HFFc6 (cell line): Measurements from ENCODE around the gene SEC14L6. TPM values are rescaled to one million over a fixed set of nuclear protein-coding genes. Genes with fewer than 3 reads are reported as not detected.

Experiments used
- DNase-seq: peaks from one replicate; pipeline ENCODE4 v3.0.0-alpha.2; 2018
- H3K27ac Mint-ChIP-seq: 2 replicates; pipeline ENCODE4 v1.8.0; 2020; ENCODE audit warnings: mild to moderate bottlenecking, mixed read lengths
- H3K27me3 Mint-ChIP-seq: 2 replicates; pipeline ENCODE4 v1.8.0; 2021; ENCODE audit warnings: mild to moderate bottlenecking, moderate library complexity, mixed read lengths; ENCODE audit not compliant: insufficient read depth
- H3K36me3 Mint-ChIP-seq: 2 replicates; pipeline ENCODE4 v1.8.0; 2021; ENCODE audit warnings: low read depth, mixed read lengths
- H3K4me1 Mint-ChIP-seq: 2 replicates; pipeline ENCODE4 v1.8.0; 2020; ENCODE audit warnings: low read depth, mixed read lengths
- H3K4me3 Mint-ChIP-seq: 2 replicates; pipeline ENCODE4 v1.8.0; 2020; ENCODE audit warnings: mild to moderate bottlenecking, moderate library complexity, mixed read lengths
- H3K9me3 Mint-ChIP-seq: 2 replicates; pipeline ENCODE4 v1.8.0; 2020; ENCODE audit warnings: mild to moderate bottlenecking, mixed read lengths
- total RNA-seq, 6 experiments: library from RNA; stranded (reverse); fragmentation: NEBNext Ultra II Directional; extraction: Animal tissue kit (Norgen Biotek cat#: 25700); gene quantifications; 2 replicates in 1 of 6; 3 replicates in 5 of 6; pipeline ENCODE4 v1.2.3, GENCODE V29; 2021
- TF ChIP-seq, protein P1 (sequence below): fragments of 200-600 bp; sonication (generic); IDR thresholded peaks from 2 replicates; pipeline ENCODE4 v1.5.0; 2021; ENCODE audit warnings: antibody characterized with exemption, mild to moderate bottlenecking

The SEC14L6 gene
- total RNA-seq, 6 experiments from 2014 or later: not detected

GRCh38 chr22:30481711-30482110 lies 64.8 kb downstream of the SEC14L6 start:
- peak; percentile 29 for DNase-seq
- no peaks in the 10 kb centered on the region for H3K36me3 Mint-ChIP-seq
- TF ChIP-seq, protein P1, sequence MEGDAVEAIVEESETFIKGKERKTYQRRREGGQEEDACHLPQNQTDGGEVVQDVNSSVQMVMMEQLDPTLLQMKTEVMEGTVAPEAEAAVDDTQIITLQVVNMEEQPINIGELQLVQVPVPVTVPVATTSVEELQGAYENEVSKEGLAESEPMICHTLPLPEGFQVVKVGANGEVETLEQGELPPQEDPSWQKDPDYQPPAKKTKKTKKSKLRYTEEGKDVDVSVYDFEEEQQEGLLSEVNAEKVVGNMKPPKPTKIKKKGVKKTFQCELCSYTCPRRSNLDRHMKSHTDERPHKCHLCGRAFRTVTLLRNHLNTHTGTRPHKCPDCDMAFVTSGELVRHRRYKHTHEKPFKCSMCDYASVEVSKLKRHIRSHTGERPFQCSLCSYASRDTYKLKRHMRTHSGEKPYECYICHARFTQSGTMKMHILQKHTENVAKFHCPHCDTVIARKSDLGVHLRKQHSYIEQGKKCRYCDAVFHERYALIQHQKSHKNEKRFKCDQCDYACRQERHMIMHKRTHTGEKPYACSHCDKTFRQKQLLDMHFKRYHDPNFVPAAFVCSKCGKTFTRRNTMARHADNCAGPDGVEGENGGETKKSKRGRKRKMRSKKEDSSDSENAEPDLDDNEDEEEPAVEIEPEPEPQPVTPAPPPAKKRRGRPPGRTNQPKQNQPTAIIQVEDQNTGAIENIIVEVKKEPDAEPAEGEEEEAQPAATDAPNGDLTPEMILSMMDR: no peak
- no peak overlapping the region for H3K27ac Mint-ChIP-seq
- H3K9me3 Mint-ChIP-seq: no peaks in the 10 kb centered on the region
- H3K4me3 Mint-ChIP-seq: no peak overlapping the region
- H3K27me3 Mint-ChIP-seq: peaks cover 31% of the 10 kb centered on the region
- peaks cover 20% of the 10 kb centered on the region for H3K4me1 Mint-ChIP-seq

GRCh38 chr22:30479981-30480380 lies 66.6 kb downstream of the SEC14L6 start:
- Mint-ChIP-seq H3K4me1 (peaks cover 20% of the 10 kb centered on the region), H3K36me3 (no peaks in the 10 kb centered on the region), H3K27me3 (peaks cover 39% of the 10 kb centered on the region), H3K27ac (no peak overlapping the region), H3K9me3 (no peaks in the 10 kb centered on the region), H3K4me3 (no peak overlapping the region)
- TF ChIP-seq, protein P1: no peak
- no peak for DNase-seq

- Mint-ChIP-seq H3K4me1 (no peaks in the 10 kb centered on the region), H3K27me3 (peaks cover 55% of the 10 kb centered on the region), H3K27ac (no peak overlapping the region), H3K4me3 (no peak overlapping the region), H3K9me3 (no peaks in the 10 kb centered on the region), H3K36me3 (no peaks in the 10 kb centered on the region)
- DNase-seq: no peak
- TF ChIP-seq, protein P1: no peak
Measured at GRCh38 chr22:30474683-30475424, 71.7 kb downstream of the SEC14L6 start.

DNA sequence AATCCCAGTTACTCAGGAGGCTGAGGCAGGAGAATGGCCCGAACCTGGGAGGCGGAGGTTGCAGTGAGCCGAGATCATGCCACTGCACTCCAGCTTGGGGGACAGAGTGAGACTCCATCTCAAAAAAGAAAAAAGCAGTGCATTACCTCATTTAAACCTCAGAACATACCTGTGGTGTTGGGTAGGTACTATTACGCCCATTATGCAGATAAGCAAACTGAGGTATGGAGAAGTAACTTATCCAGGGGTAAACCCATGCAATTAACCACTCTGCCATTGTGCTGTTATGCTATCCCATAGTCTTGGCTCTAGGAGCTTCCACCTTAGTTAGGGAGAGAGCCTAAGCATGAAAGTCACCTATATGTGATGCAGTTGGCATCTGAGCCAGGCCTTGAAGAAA lies 72.4 kb downstream of the SEC14L6 start:
- H3K36me3 Mint-ChIP-seq: no peaks in the 10 kb centered on the region
- peaks cover 59% of the 10 kb centered on the region for H3K27me3 Mint-ChIP-seq
- no peak overlapping the region for H3K27ac Mint-ChIP-seq
- H3K4me3 Mint-ChIP-seq: no peak overlapping the region
- H3K9me3 Mint-ChIP-seq: no peaks in the 10 kb centered on the region
- no peaks in the 10 kb centered on the region for H3K4me1 Mint-ChIP-seq
- DNase-seq: no peak
- TF ChIP-seq, protein P1: no peak

GRCh38 chr22:30472994-30473720 lies 73.4 kb downstream of the SEC14L6 start:
- H3K9me3 Mint-ChIP-seq: no peaks in the 10 kb centered on the region
- no peak overlapping the region for H3K27ac Mint-ChIP-seq
- H3K36me3 Mint-ChIP-seq: no peaks in the 10 kb centered on the region
- no peaks in the 10 kb centered on the region for H3K4me1 Mint-ChIP-seq
- no peak for DNase-seq
- H3K4me3 Mint-ChIP-seq: no peak overlapping the region
- TF ChIP-seq, protein P1: no peak
- peaks cover 55% of the 10 kb centered on the region for H3K27me3 Mint-ChIP-seq

Other genes with a start within 250 kb of the SEC14L6 start
- 10 to 100 TPM; 15.6 to 20.6 (median 16.7) TPM for gene TBC1D10A, start 219.8 kb downstream of the SEC14L6 start, total RNA-seq
- gene SF3A1, start 189.8 kb downstream of the SEC14L6 start, total RNA-seq: 100 to 1,000 TPM; 166 to 197 (median 181) TPM
- gene CCDC157, start 189.7 kb downstream of the SEC14L6 start, total RNA-seq: 1 to 10 TPM; 1.4 to 1.6 (median 1.5) TPM
- 10 to 100 TPM; 12.7 to 18.9 (median 15.3) TPM for gene RNF215, start 159.3 kb downstream of the SEC14L6 start, total RNA-seq
- 10 to 100 TPM; 18.4 to 24.0 (median 22.8) TPM for gene SEC14L2, start 149.7 kb downstream of the SEC14L6 start, total RNA-seq
- 1 to 10 TPM; 1.7 to 5.7 (median 4.1) TPM for gene MTFP1, start 121.0 kb downstream of the SEC14L6 start, total RNA-seq
- gene SEC14L3, start 74.7 kb downstream of the SEC14L6 start, total RNA-seq: not detected
- not detected for gene SEC14L4, start 41.0 kb downstream of the SEC14L6 start, total RNA-seq
- gene GAL3ST1, start 27.9 kb upstream of the SEC14L6 start, total RNA-seq: not detected
- gene PES1, start 45.2 kb upstream of the SEC14L6 start, total RNA-seq: 100 to 1,000 TPM in 1 of 6 experiments, 10 to 100 TPM in 5; 81.8 to 110 (median 86.9) TPM
- gene TCN2, start 60.4 kb upstream of the SEC14L6 start, total RNA-seq: 1 to 10 TPM; 2.3 to 3.2 (median 2.9) TPM
- 1 to 10 TPM; 4.9 to 7.4 (median 5.5) TPM for gene SLC35E4, start 89.0 kb upstream of the SEC14L6 start, total RNA-seq
- 1 to 10 TPM; 4.7 to 7.3 (median 6.0) TPM for gene DUSP18, start 121.1 kb upstream of the SEC14L6 start, total RNA-seq
- under 1 TPM in 5 of 6 experiments, not detected in 1; 0.09 to 0.37 (median 0.28) TPM for gene OSBP2, start 148.1 kb upstream of the SEC14L6 start, total RNA-seq